ENCODE results near the gene RNU6-9. TPM values are rescaled to one million over a fixed set of nuclear protein-coding genes. Genes with fewer than 3 reads are reported as not detected.

RNU6-9 gene
- total and polyA plus RNA-seq, 2 donors (not counting 1 experiment from before 2014, with no cell fraction given), result not detected

DNA sequence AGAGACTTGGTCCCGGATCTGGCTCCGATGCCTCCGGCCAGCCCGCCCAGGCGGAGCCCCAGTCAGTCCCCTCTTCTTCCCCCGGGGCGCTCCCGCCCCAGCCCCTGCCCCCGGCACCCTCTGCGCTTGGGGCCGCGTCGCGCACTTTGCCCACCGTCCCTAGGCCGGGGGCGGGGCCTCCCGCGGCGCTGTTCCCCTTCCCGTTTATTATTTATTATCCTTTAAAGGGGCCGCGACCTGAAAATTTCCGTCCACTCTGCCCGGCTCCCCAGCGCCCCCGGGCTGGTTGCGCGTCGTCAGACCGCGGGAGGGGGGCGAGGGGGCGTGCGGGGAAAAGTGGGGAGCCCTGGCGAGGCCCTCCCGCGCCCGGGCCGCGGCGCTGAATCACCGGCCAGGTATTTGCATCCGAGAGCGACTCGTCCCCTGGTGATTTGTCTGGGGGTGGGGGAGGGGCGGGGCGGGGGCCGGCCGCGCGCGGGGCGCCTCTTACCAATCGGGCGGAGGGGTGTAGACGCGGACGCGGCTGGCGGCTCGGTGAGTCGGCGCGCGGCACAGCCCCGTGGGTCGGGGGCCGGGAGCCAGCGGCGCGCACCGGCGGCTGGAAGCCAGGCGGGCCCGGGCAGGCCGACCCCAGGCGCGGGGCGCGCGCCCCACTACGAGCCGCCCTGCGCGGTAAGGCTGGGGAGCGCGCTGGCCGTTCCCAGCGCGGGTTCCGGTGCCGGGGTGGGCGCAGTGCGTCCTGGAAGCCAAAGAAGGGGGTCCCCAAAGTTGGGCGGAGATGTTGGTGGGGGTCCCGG is 32.4 kb downstream of the RNU6-9 start, which contains the start of gene ARID3A:
TSS of gene ARID3A (plus strand) at position 510 of the 797 bp plus-strand sequence. CDS start 3,494 bp downstream, outside the sequence.
- CTCF ChIA-PET, result interaction anchor here (3.5 to 6.8 kb wide), 2 partner anchors 13 to 57 kb away, joined by 16 to 143 read pairs; partner anchors contain the start of gene WDR18
- H3K4me1 Mint-ChIP-seq, result peaks cover 22% of the 10 kb centered on the region
- Histone ChIP-seq H4K20me1 (ENCODE audit: control insufficient read depth, insufficient read depth, low read length, poor library complexity, severe bottlenecking) (no peaks in the 10 kb centered on the region), H3K27me3 (replicated peaks in 1 of 4; ENCODE audit: control extremely low read depth in 1 of 4, control insufficient read depth in 3 of 4, insufficient read depth in 4 of 4, low read length in 3 of 4) (no peaks in the 10 kb centered on the region), H2AFZ (ENCODE audit: insufficient read depth, low read depth, low read length, poor library complexity, severe bottlenecking) (peak within 1 kb of the TSS; percentile 97), H3K4me1 (ENCODE audit: control insufficient read depth in 2 of 2, insufficient read depth in 2 of 2, low read length in 2 of 2) (peaks cover 18 to 39% of the 10 kb centered on the region in 2 donors), H3K79me2 (ENCODE audit: control insufficient read depth, insufficient read depth, low read length) (peaks cover 17% of the 10 kb centered on the region), H3K27ac (ENCODE audit: low read length in 2 of 2) (peak within 1 kb of the TSS; percentile 85 to 94), H3K9me3 (ENCODE audit: control extremely low read depth in 1 of 3, control insufficient read depth in 2 of 3, insufficient read depth in 1 of 3, low read length in 2 of 3) (no peaks in the 10 kb centered on the region), H3K4me2 (replicated peaks; ENCODE audit: low read depth, low read length, poor library complexity, severe bottlenecking) (peak within 1 kb of the TSS; percentile 98), H3K4me3 (ENCODE audit: control extremely low read depth in 1 of 5, extremely low read depth in 1 of 5, insufficient read depth in 1 of 5, low read depth in 2 of 5, low read length in 4 of 5) (peak within 1 kb of the TSS; percentile 71 to 94 (median 86)), H3K36me3 (replicated peaks in 1 of 2; ENCODE audit: control extremely low read depth in 1 of 2, control insufficient read depth in 1 of 2, extremely low read depth in 1 of 2, insufficient read depth in 2 of 2, low read length in 1 of 2) (no peaks in the 10 kb centered on the region), H3K9ac (ENCODE audit: low read length) (peak within 1 kb of the TSS; percentile 94)
- ATAC-seq (ENCODE audit: low read depth) (peak; percentile 65), DNase-seq (peak; percentile 92)
- no peaks in the 10 kb centered on the region for H3K27me3 Mint-ChIP-seq
- peak within 1 kb of the TSS; percentile 91 for H3K4me3 Mint-ChIP-seq
- intact Hi-C loops (cut with micrococcal nuclease), result loop anchor here (1.0 to 10.0 kb wide), 6 partner anchors 16 to 261 kb away; partner anchors contain the start of genes ARHGAP45, RNF126, RNU6-2 and TMEM259
- H3K9me3 Mint-ChIP-seq (ENCODE audit: insufficient read depth), result no peaks in the 10 kb centered on the region
- POLR2A ChIA-PET, result interaction anchor here (0.6 to 1.3 kb wide), 3 partner anchors 53 to 58 kb away, joined by 3 to 5 read pairs (median 4); partner anchors contain the start of gene WDR18
- WGBS (ENCODE audit: insufficient coverage), result under 1% methylated on average over 93 of the region's 97 CpGs
- TF ChIP-seq, protein P1, sequence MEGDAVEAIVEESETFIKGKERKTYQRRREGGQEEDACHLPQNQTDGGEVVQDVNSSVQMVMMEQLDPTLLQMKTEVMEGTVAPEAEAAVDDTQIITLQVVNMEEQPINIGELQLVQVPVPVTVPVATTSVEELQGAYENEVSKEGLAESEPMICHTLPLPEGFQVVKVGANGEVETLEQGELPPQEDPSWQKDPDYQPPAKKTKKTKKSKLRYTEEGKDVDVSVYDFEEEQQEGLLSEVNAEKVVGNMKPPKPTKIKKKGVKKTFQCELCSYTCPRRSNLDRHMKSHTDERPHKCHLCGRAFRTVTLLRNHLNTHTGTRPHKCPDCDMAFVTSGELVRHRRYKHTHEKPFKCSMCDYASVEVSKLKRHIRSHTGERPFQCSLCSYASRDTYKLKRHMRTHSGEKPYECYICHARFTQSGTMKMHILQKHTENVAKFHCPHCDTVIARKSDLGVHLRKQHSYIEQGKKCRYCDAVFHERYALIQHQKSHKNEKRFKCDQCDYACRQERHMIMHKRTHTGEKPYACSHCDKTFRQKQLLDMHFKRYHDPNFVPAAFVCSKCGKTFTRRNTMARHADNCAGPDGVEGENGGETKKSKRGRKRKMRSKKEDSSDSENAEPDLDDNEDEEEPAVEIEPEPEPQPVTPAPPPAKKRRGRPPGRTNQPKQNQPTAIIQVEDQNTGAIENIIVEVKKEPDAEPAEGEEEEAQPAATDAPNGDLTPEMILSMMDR (IDR thresholded peaks at IDR 0.05), result no peak
- TF ChIP-seq EZH2 (IDR thresholded peaks at IDR 0.05; ENCODE audit: borderline replicate concordance, insufficient read depth, low read depth, low read length, poor library complexity, severe bottlenecking), result peak; percentile 72
- H3K27ac Mint-ChIP-seq, result peak within 1 kb of the TSS; percentile 95

DNA sequence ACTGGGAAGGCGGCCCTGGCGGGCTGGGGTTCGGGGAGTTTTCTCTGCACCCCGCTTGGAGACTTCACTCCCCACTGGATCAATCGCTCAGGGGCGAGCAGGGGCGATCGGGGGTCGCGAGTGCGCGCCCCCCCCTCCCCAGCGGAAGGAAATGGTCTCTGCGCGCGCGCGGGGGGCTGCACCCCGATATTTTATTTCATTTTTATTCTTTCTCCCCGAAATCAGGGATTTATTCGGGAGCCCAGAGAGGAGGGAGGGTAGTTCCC is 33.0 kb downstream of the RNU6-9 start:
- intact Hi-C loops (cut with micrococcal nuclease), result loop anchor here (1.0 to 10.0 kb wide), 3 partner anchors 21 to 261 kb away; partner anchors contain the start of genes ARHGAP45 and RNF126
- H2AFZ ChIP-seq (ENCODE audit: insufficient read depth, low read depth, low read length, poor library complexity, severe bottlenecking), result peak overlapping the region; percentile 97
- peaks cover 17% of the 10 kb centered on the region for H3K79me2 ChIP-seq (ENCODE audit: control insufficient read depth, insufficient read depth, low read length)
- 0% methylated on average over 5 of the region's 21 CpGs for WGBS (ENCODE audit: insufficient coverage)
- no peak for ATAC-seq (ENCODE audit: low read depth)
- H3K27me3 ChIP-seq (replicated peaks in 1 of 4; ENCODE audit: control extremely low read depth in 1 of 4, control insufficient read depth in 3 of 4, insufficient read depth in 4 of 4, low read length in 3 of 4), result no peaks in the 10 kb centered on the region
- peaks cover 20% of the 10 kb centered on the region for H3K4me1 Mint-ChIP-seq
- POLR2A ChIA-PET, result interaction anchor here (0.6 to 1.3 kb wide), 3 partner anchors 24 to 177 kb away, joined by 4 to 6 read pairs (median 4); partner anchors contain the start of gene WDR18
- DNase-seq, result no peak
- peak overlapping the region; percentile 74 for H3K4me3 Mint-ChIP-seq
- peak overlapping the region; percentile 94 for H3K9ac ChIP-seq (ENCODE audit: low read length)
- H3K4me3 ChIP-seq (ENCODE audit: control extremely low read depth in 1 of 5, extremely low read depth in 1 of 5, insufficient read depth in 1 of 5, low read depth in 2 of 5, low read length in 4 of 5), result peak overlapping the region; percentile 36 to 94 (median 86)
- TF ChIP-seq, protein P1 (IDR thresholded peaks at IDR 0.05), result no peak
- no peak for TF ChIP-seq EZH2 (IDR thresholded peaks at IDR 0.05; ENCODE audit: borderline replicate concordance, insufficient read depth, low read depth, low read length, poor library complexity, severe bottlenecking)
- no peaks in the 10 kb centered on the region for H3K27me3 Mint-ChIP-seq
- CTCF ChIA-PET, result no interaction called here
- H3K4me1 ChIP-seq (ENCODE audit: control insufficient read depth in 2 of 2, insufficient read depth in 2 of 2, low read length in 2 of 2), result peaks cover 12 to 34% of the 10 kb centered on the region in 2 donors
- no peaks in the 10 kb centered on the region for H3K9me3 Mint-ChIP-seq (ENCODE audit: insufficient read depth)
- H3K36me3 ChIP-seq (replicated peaks in 1 of 2; ENCODE audit: control extremely low read depth in 1 of 2, control insufficient read depth in 1 of 2, extremely low read depth in 1 of 2, insufficient read depth in 2 of 2, low read length in 1 of 2), result no peaks in the 10 kb centered on the region
- H3K4me2 ChIP-seq (replicated peaks; ENCODE audit: low read depth, low read length, poor library complexity, severe bottlenecking), result peak overlapping the region; percentile 98
- H4K20me1 ChIP-seq (ENCODE audit: control insufficient read depth, insufficient read depth, low read length, poor library complexity, severe bottlenecking), result no peaks in the 10 kb centered on the region
- H3K27ac Mint-ChIP-seq, result peak overlapping the region; percentile 26
- H3K27ac ChIP-seq (ENCODE audit: low read length in 2 of 2), result peak overlapping the region; percentile 59 to 79
- H3K9me3 ChIP-seq (ENCODE audit: control extremely low read depth in 1 of 3, control insufficient read depth in 2 of 3, insufficient read depth in 1 of 3, low read length in 2 of 3), result no peaks in the 10 kb centered on the region

Measured in B cell (primary cell).